Right renal cortex interstitium (tissue), 3 donors: Measurements from ENCODE around the gene CMPK2. TPM values are rescaled to one million over a fixed set of nuclear protein-coding genes. Genes with fewer than 3 reads are reported as not detected.
A peak's percentile ranks its signal among the peaks of the same experiment; 100 is the strongest.
"Not testable (repeated sequence)": the region's sequence is repeated elsewhere in the genome, so short reads cannot be mapped to it uniquely, and the experiment has no call there.

ENCODE experiments used
- DNase-seq, 3 donors: peaks; one replicate each; pipeline ENCODE4 v3.0.0-alpha.2; 2013; ENCODE audit warnings: low read depth in 3 of 3, low spot score in 2 of 3
- polyA plus RNA-seq, 3 donors: library from polyadenylated mRNA; unstranded; fragments of 120-200 nt; gene quantifications; one replicate each; pipeline ENCODE4 v1.2.1, GENCODE V29; 2013; ENCODE audit not compliant: insufficient read length in 3 of 3

CMPK2 gene
- polyA plus RNA-seq, 3 donors, result 4.0 to 4.3 (median 4.2) TPM

DNA sequence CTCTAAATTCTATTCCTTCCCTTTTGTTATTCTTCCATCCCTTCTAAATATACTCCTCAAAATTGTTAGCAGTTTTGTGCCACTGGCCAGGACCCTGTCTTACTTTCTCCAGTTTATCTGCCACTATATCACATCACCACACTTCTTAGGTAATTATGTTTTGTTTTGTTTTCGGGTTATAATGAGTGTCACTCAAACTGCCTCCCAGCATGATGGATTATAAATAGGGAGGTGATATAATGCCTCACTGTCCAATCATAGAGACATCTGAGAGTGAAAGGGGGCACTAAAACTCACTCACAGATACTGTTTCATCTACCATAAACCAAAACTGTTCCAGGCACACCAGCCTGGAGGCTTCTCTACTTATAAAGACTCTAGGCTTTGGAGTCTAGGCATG, 15.3 kb upstream of the CMPK2 start:
- no peak for DNase-seq

DNA sequence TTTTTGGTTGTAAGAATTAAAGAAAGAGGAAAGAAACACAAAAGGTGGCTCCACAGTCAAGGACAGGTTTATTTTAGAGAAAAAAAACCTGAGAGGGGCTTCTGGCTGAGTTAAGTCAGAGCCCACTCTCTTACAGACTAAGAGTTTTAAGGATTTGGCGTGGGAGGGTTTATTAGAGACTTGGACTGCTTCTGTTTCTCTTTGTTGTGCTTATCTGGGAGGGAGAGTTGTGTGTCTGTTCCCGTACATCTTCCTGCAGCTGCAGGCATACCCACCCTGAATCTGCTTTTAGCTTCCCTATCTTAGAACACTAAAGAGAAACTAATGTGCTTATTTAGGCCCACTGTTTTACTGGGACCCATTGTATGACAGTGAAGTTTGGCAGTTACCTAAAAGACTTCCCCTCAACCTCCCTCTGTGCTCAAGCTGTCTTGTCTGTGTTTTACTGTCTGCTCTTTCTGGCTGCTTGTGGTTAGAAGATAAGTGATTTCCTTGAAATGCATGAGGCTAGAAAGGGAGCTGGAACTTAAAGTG, 14.6 kb upstream of the CMPK2 start:
- DNase-seq, result no peak

DNA sequence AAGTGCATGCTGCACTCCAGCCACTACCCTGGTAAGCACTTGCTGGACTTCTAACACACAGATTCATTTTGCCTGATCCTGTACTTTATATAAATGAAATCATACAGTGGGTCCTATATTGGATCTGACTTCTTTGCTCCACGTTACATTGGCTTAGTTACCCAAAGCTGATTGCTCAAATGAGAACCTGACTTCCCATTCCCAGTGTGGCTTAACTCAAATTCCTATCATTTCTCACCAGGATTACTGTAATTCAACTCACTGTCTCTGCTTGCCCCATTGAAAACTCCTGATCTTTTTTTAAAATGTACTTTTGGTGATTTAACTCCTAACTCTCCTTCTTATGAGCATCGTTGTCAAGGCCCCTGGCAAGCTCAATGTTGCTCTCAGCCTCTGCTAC, 13.3 kb upstream of the CMPK2 start:
- no peak for DNase-seq

DNA sequence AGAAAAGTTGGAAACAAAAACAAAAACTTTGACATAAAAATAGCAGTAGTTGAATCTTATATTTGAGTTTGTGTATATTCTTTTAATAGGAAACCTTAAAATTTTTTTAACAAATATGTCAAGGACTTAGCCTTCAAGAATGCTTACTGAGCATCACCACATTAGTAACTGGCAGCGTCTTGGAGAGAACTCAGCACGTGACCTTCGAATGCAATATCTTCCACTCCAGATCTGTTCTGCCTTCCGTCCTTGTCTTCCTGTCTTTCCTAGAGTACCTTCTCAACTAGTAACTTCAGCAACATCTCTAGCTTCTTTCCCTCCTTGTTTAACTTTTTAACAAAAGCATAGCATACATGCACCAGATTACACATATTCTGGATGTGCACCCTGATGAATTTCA, 12.8 kb upstream of the CMPK2 start:
- no peak for DNase-seq

DNA sequence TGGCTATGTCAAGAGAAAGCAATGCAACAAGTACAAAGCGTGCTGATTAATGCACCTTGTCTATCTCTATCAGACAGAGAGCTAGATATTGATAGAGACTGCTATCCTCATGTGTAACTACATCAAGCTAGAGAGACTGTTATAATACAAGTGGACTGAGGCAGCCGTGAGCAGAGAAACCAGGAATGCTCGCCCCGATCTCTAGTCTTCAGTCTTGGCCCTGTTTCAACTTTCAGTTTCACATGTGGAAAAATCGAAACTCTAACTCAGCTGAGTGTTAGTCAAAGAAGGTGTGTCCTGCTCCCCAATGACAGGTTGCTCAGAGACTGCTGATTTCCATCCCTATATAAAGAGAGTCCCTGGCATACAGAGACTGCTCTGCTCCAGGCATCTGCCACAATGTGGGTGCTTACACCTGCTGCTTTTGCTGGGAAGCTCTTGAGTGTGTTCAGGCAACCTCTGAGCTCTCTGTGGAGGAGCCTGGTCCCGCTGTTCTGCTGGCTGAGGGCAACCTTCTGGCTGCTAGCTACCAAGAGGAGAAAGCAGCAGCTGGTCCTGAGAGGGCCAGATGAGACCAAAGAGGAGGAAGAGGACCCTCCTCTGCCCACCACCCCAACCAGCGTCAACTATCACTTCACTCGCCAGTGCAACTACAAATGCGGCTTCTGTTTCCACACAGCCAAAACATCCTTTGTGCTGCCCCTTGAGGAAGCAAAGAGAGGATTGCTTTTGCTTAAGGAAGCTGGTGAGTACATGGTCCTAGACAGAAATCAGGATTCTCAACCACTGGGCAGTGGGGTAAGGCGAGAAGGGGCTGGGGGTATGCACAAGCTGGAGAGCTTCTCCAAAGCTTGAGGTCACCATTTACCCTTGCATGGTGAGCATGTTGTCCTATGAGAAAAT, 11.9 kb upstream of the CMPK2 start, which contains the start of gene RSAD2:
TSS of gene RSAD2 (plus strand) at position 376 of the 903 bp plus-strand sequence. CDS start at position 400, 24 bp downstream.
- DNase-seq, result no peak

DNA sequence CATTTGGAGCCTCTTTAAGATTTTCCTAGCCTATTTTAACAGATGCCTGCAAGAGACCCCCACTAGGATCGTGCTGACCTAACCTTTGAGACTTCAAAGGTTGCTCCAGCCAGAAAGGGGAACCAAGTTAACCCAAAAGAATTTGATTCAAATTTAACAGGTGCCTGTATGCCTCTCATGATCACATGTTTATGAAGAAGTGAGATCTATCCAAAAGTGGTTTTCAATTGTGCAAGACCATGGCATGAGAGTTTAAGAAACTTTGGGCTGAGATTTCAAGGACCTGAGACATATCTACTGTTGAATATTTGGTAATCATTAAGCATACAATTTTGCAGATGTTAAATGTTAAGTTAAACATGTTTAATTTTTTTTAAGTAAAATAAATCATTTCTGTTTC, 10.6 kb upstream of the CMPK2 start:
- no peak for DNase-seq

DNA sequence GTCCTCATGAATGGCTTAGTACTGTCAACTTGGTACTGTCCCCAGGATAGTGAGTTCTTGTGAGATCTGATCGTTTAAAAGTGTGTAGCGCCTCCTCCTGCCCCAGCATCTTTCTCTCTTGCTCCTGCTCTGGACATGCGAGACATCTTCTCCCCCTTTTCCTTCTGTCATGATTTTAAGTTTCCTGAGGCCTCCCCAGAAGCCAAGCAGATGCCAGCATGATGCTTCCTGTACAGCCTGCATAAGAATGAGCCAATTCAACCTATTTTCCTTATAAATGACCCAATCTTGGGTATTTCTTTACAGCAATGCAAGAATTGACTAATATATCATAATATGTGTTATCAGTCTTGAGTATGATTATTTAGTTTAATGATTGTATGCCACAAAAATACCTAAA, 8.3 kb upstream of the CMPK2 start:
- DNase-seq, result no peak

DNA sequence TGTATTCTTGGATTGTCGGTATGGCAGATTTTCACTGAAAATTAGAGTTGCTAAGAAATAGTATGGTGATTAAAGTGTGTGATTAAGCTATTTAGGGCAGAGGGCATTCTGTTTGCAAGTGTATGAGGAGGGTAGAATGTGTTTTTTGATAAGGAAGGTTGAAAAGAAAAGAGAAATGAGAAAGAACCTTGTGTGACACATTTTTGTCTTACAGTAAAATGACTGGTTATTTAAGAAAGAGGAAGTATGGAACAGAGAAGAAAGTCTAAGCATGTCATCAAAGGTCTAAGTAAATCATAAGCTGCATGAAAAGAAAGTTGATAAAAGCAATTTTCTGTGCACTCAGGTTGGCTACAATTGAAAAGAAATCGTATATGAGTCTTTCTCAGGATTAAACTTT, 6.7 kb upstream of the CMPK2 start:
- no peak for DNase-seq

DNA sequence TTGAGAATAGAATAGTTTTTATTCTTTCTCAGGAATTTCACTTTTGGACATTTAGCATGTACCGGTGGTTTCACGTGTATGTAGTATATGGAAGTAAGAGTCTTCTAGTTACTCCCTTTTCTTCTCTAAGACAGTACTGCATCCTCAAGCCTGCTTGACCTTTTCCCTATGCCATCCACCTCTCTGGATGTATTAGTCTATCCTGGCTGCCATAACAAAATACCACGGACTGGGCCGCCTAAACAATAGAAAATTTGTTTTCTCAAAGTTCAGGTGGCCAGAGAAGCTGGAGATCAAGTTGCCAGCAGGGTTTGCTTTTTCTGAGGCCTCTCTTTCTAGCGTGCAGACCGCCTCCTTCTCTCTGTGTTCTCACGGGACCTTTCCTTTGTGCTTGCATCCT, 1.3 kb upstream of the CMPK2 start:
- no peak for DNase-seq

DNA sequence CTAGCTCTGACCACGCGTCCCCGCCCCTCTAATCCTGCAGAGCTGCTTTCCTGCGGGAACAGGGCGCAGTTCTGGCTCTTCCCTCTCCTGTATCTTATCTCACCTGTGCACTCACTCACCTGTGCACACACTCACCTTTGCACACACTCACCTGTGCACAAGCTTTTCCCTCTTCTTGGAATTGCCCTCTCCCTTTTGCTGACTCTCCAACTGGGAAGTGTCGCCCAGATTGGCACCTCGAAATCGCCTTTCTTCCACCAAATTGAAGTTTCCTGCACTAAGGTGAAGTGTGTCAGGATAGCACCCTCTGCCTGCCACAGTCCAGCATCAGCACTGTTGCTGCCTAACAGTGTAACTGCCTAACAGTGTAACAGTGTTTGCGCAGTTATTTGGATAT, 566 bp upstream of the CMPK2 start:
- peak; percentile 13 to 40 (median 29) for DNase-seq

DNA sequence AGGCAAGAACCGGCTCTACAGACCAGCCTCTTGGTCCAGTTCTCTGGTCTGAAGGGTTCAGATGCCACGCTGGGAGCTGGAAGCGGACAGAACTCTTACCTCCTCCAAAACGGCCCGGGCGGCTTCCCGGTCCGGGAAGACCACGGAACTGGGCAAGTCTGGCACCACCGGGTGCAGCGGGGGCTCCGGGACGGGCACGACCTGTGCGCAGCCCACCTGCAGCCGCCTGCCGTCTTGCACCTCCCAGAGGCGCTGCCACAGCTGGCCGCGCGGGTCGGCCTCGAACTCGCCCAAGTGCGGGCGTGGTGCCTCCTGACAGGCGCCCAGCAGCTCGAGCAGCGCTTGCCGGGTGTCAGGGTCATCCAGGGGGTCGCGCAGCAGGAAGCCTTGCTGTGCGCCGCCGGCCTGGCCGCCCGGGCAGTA, 773 bp downstream of the CMPK2 start:
- no peak for DNase-seq

DNA sequence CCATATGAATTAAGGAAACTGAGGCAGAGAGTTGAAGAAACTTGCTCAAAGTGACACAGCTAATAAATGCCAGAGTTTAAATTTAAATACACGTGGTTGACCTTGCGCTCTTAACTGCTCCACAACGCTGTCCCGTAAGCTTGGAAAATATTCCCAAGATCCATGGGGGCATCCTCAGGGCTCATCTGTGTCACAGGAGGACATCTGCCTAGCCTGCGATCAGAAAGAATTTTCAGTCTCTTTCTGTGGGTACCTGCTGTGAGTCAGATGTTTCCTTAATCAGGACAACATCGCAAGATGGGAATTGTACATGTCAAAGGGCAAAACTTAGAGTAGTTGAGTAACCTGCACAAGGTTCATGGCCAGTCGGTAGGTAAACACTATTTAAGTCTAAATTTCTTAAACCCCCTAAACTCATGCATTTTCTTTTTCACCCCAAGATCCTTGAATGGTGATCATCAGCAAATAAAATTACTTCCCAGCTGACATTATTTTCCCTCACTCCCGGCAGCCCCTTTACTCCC, 1.4 kb downstream of the CMPK2 start:
- DNase-seq, result no peak

DNA sequence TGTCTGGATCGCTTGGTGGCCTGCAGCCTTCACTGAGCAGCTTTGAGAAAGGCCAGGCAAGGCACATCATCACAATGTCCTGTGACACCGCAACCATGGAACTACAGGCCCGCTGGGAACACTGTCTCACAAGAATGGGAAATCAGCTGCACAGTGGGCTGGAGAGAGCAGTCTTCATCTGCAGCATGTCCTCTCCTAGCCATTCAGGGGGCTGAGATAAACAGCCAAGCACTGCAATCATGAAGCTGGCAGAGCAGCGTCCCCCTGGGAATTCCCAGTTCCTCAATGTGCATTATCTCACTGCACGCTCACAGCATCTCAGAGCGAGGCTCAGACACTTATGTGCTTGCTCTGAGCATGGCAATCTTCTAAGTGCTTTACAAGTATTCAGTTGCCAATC, 1.9 kb downstream of the CMPK2 start:
- DNase-seq, result no peak

DNA sequence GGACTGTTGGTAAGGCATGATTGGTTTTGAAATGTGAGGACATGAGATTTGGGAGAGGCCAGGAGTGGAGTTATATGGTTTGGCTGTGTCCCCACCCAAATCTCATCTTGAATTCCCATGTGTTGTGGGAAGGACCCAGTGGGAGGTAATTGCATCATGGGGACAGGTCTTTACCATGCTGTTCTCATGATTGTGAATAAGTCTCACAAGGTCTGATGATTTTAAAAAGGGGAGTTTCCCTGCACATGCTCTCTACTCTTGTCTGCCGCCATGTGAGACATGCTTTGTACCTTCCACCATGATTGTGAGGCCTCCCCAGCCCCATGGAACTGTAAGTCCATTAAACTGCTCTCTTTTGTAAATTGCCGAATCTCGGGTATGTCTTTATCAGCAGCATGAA, 5.4 kb downstream of the CMPK2 start:
- no peak for DNase-seq

DNA sequence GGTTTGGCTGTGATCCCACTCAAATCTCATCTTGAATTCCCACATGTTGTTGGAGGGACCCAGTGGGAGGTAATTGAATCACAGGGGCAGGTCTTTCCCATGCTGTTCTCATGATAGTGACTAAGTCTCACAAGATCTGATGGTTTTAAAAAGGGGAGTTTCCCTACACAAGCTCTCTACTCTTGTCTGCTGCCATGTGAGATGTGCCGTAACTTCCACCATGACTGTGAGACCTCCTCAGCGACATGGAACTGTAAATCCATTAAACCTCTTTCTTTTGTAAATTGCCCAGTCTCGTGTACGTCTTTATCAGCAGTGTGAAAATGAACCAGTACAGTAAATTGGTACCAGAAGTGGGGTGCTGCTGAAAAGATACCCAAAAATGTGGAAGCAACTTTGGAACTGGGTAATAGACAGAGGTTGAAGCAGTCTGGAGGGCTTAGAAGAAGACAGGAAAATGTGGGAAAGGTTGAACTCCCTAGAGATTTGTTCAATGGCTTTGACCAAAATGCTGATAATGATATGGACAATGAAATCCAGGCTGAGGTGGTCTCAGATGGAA, 7.2 kb downstream of the CMPK2 start:
- DNase-seq, result not testable (repeated sequence)

DNA sequence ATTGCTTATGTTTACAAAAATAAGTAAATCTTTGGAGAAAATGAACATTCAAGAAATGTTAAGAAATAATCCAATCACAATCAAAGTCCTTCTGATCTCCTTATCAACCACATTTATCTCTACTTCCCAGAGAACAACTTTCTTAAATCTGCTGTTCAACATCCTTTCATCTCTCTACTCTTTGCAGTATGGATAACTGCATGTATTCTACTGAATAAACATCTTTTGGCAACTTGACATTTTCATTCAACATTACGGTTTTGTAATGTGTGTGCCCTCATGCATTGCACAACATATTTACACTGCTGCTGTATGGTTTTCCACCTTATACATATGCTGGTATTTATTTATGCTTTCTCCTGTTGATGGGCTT, 9.2 kb downstream of the CMPK2 start:
- DNase-seq, result no peak

DNA sequence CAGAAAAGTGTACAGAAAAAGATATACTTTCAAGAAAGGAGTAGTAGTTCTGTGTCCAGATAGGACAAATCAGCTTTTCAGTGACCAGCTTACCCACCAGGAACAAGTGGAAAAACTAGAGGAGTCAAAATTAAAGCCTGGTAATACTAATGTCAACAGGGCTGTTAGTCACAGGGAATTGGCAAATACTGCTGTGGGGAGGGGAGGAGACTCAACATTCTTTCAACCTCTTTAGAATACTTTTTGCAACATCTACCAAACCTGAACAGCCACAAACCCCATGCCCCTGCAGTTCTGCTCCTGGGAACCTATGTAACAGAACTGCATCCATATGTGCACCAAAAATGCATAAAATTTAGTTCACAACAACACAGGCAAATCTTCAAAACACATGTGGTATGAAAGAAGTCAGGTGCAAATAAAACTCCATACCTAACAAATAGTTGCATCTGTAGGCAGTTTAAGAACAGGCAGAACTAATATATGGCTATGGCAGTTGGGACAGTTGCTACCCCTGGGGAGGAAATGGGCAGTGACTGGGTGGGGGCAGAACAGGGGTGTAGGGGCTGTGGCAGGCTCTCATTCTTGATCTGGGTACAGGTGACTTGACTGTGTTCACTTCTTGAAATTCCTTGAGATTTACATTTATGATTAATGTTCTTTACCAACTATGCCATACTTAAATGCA, 9.7 kb downstream of the CMPK2 start:
- DNase-seq, result no peak

DNA sequence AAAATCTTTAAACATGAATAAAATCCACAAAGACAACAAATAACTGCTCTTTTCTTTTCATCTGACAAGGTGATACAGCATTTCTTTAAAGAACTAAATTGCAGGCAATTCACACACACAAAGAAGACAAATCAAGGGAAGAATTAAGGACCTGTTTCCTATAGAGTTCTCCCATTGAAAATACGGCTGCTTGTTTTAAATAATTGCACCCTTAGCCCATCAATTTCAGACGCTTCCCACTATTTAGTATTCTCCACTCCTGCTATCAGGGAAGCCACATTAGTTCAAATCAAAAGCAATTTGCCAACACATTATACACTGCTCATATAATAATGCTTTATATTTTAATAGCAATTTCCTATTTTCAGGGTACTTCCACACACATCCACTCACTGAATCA, 11.3 kb downstream of the CMPK2 start:
- DNase-seq, result no peak

DNA sequence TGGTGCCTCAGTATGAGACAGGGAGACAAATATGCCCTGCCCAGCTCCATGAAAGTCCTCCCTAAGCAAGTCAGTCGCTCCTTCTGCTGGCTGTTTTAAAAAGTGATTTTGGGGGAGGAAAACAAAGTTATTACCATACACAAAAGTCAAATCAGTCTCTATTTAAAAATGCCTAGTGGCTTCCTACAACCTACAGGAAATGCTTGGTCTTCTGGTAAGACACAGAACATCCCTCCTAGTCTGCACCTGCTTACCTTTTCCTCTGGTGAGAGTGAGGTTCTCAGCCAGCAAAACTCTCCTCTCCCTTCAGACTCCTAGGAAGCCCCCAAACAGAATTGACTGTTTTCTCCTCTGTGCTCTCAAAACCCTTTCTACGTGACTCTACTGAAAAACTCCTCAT, 13.5 kb downstream of the CMPK2 start:
- no peak for DNase-seq

DNA sequence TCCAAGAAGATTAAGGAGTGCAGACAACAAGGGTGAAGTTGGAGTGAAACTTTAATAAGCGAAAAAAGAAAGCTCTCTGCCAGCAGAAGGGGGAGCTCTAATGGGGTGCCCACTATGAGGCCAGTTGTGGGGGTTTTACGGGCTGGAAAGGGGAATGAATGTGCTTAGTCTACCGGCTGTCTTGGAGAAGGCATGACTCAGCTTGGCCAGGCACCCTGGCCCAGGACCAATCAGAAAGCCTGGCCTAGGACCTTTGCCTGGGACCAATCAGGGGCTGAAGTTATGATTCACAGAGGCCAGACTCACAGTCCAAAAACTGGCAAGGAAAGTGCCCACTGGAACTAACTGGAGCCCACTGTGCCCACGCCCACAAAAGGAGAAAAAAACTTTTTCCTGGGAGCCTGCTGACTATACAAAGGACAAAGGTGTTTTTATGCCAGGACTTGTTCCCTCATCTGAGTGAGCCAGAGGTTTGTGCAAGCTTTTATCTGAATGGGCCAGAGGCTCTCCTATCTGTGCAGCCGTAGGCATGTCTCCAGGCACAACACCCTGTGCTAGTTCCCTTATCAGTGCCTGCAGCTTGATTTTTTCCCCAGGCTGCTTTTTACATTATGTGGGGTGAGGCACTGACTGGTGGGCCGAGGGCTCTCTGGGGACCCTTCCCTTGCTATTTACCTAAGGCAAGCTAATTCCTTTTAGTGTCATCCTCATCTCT, 18.6 kb downstream of the CMPK2 start:
- DNase-seq, result no peak

DNA sequence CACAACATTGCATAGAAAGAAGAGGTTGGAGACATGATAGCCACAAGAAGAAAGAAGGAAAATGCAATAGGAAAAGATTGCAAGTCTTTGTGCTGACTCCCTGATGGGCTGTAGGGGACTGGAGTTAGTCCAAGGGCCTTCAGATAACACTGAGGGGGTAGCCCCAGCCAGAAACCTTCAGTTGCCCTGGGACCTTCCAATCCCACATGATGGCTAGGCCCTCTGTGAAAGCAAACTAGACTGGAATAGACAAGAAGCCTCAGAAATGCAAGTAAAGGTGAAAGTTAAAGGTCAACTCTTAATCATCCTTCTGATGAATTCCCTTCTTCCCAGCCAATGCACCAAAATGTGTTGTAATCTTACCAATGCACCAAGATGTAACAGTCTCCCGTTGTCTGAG, 19.2 kb downstream of the CMPK2 start:
- DNase-seq, result no peak
